Activated T-helper 2 cell treated with anti-CD3 and anti-CD28 coated beads, Interferon-gamma antibody, Interleukin-2, Interleukin-4, amounts not matched to agents 10 μg/mL and 5 μg/mL and 100 μg/mL, durations not matched to agents 14 hours and 24 hours and 36 hours (primary cell): ENCODE measurements around the gene SYNGAP1. TPM values are rescaled to one million over a fixed set of nuclear protein-coding genes. Genes with fewer than 3 reads are reported as not detected.
"Not testable (repeated sequence)": the region's sequence is repeated elsewhere in the genome, so short reads cannot be mapped to it uniquely, and the experiment has no call there.

Experiments used
- DNase-seq: peaks from one replicate; pipeline ENCODE4 v3.0.0; 2021; ENCODE audit warnings: low spot score
- H3K27ac Mint-ChIP-seq: one replicate; pipeline ENCODE4 v1.8.0; 2021; ENCODE audit warnings: mixed read lengths
- H3K27me3 Mint-ChIP-seq: one replicate; pipeline ENCODE4 v1.8.0; 2021; ENCODE audit warnings: low read depth, mixed read lengths
- H3K36me3 Mint-ChIP-seq: one replicate; pipeline ENCODE4 v1.8.0; 2021; ENCODE audit warnings: low read depth, mixed read lengths
- H3K4me1 Mint-ChIP-seq: one replicate; pipeline ENCODE4 v1.8.0; 2021; ENCODE audit warnings: low read depth, mixed read lengths
- H3K4me3 Mint-ChIP-seq: one replicate; pipeline ENCODE4 v1.8.0; 2021; ENCODE audit warnings: low read depth, mild to moderate bottlenecking, moderate library complexity, mixed read lengths
- H3K9me3 Mint-ChIP-seq: one replicate; pipeline ENCODE4 v1.8.0; 2021; ENCODE audit warnings: mixed read lengths
- intact Hi-C: fragments of 100-400 bp; cut with micrococcal nuclease; formaldehyde crosslinking; loops from one replicate; pipeline ENCODE4 v1.15.1; 2023
- total RNA-seq: library from RNA; stranded (reverse); gene quantifications from 2 replicates; pipeline ENCODE4 v1.2.3, GENCODE V29; 2022

The SYNGAP1 gene
- total RNA-seq, 1 donor from 2014 or later = 60.1 TPM

GRCh38 chr6:33483678-33484077 lies 63.8 kb downstream of the SYNGAP1 start:
- peaks cover 4% of the 10 kb centered on the region for H3K9me3 Mint-ChIP-seq
- H3K4me1 Mint-ChIP-seq = no peaks in the 10 kb centered on the region
- H3K27me3 Mint-ChIP-seq = peaks cover 11% of the 10 kb centered on the region
- H3K27ac Mint-ChIP-seq = no peak overlapping the region
- no peak for DNase-seq
- intact Hi-C loops = no loop called here
- H3K36me3 Mint-ChIP-seq = no peaks in the 10 kb centered on the region
- no peak overlapping the region for H3K4me3 Mint-ChIP-seq

- H3K9me3 Mint-ChIP-seq, H3K4me1 Mint-ChIP-seq, H3K4me3 Mint-ChIP-seq, DNase-seq, H3K36me3 Mint-ChIP-seq, intact Hi-C loops, H3K27ac Mint-ChIP-seq: not testable (repeated sequence)
- peaks cover 11% of the 10 kb centered on the region for H3K27me3 Mint-ChIP-seq
These were observed 64.9 kb downstream of the SYNGAP1 start for GRCh38 chr6:33484673-33485262.

- intact Hi-C loops, H3K4me3 Mint-ChIP-seq, H3K4me1 Mint-ChIP-seq, H3K36me3 Mint-ChIP-seq, DNase-seq, H3K27ac Mint-ChIP-seq, H3K9me3 Mint-ChIP-seq: not testable (repeated sequence)
- H3K27me3 Mint-ChIP-seq = peaks cover 10% of the 10 kb centered on the region
These were observed 65.8 kb downstream of the SYNGAP1 start for GRCh38 chr6:33485680-33486079.

GRCh38 chr6:33488339-33488738 lies 68.5 kb downstream of the SYNGAP1 start:
- peaks cover 4% of the 10 kb centered on the region for H3K9me3 Mint-ChIP-seq
- H3K4me3 Mint-ChIP-seq = no peak overlapping the region
- no peak overlapping the region for H3K27ac Mint-ChIP-seq
- no peak for DNase-seq
- no peaks in the 10 kb centered on the region for H3K4me1 Mint-ChIP-seq
- intact Hi-C loops = no loop called here
- no peaks in the 10 kb centered on the region for H3K36me3 Mint-ChIP-seq
- H3K27me3 Mint-ChIP-seq = peaks cover 6% of the 10 kb centered on the region

GRCh38 chr6:33490198-33490597 lies 70.3 kb downstream of the SYNGAP1 start:
- H3K36me3 Mint-ChIP-seq = no peaks in the 10 kb centered on the region
- no peak overlapping the region for H3K4me3 Mint-ChIP-seq
- H3K9me3 Mint-ChIP-seq = peaks cover 4% of the 10 kb centered on the region
- H3K27ac Mint-ChIP-seq = no peak overlapping the region
- intact Hi-C loops = no loop called here
- no peaks in the 10 kb centered on the region for H3K4me1 Mint-ChIP-seq
- peaks cover 6% of the 10 kb centered on the region for H3K27me3 Mint-ChIP-seq
- no peak for DNase-seq

- Mint-ChIP-seq H3K4me1 (no peaks in the 10 kb centered on the region), H3K36me3 (no peaks in the 10 kb centered on the region), H3K4me3 (no peak overlapping the region), H3K27me3 (peaks cover 6% of the 10 kb centered on the region), H3K9me3 (peaks cover 4% of the 10 kb centered on the region), H3K27ac (no peak overlapping the region)
- no peak for DNase-seq
- intact Hi-C loops = no loop called here
These were observed 70.8 kb downstream of the SYNGAP1 start for GRCh38 chr6:33490621-33491020.

- Mint-ChIP-seq H3K27ac (no peak overlapping the region), H3K4me3 (no peak overlapping the region), H3K4me1 (no peaks in the 10 kb centered on the region), H3K9me3 (no peaks in the 10 kb centered on the region), H3K36me3 (no peaks in the 10 kb centered on the region), H3K27me3 (peaks cover 8% of the 10 kb centered on the region)
- intact Hi-C loops = no loop called here
- no peak for DNase-seq
These were observed 72.2 kb downstream of the SYNGAP1 start for GRCh38 chr6:33492093-33492492.

GRCh38 chr6:33497157-33497556 lies 77.3 kb downstream of the SYNGAP1 start:
- Mint-ChIP-seq H3K4me3 (no peak overlapping the region), H3K36me3 (no peaks in the 10 kb centered on the region), H3K27ac (no peak overlapping the region), H3K9me3 (no peaks in the 10 kb centered on the region), H3K27me3 (peaks cover 11% of the 10 kb centered on the region), H3K4me1 (no peaks in the 10 kb centered on the region)
- no peak for DNase-seq
- intact Hi-C loops = no loop called here

GRCh38 chr6:33502486-33502885 lies 82.6 kb downstream of the SYNGAP1 start:
- intact Hi-C loops = no loop called here
- no peaks in the 10 kb centered on the region for H3K9me3 Mint-ChIP-seq
- H3K4me3 Mint-ChIP-seq = no peak overlapping the region
- H3K27me3 Mint-ChIP-seq = peaks cover 9% of the 10 kb centered on the region
- no peak overlapping the region for H3K27ac Mint-ChIP-seq
- no peaks in the 10 kb centered on the region for H3K4me1 Mint-ChIP-seq
- no peaks in the 10 kb centered on the region for H3K36me3 Mint-ChIP-seq
- no peak for DNase-seq

GRCh38 chr6:33504486-33504885 lies 84.6 kb downstream of the SYNGAP1 start:
- peaks cover 8% of the 10 kb centered on the region for H3K4me1 Mint-ChIP-seq

More at GRCh38 chr6:33504486-33504885, 84.6 kb downstream of the SYNGAP1 start:
- Mint-ChIP-seq H3K36me3 (no peaks in the 10 kb centered on the region), H3K4me3 (no peak overlapping the region), H3K9me3 (no peaks in the 10 kb centered on the region), H3K27me3 (peaks cover 8% of the 10 kb centered on the region), H3K27ac (no peak overlapping the region)
- intact Hi-C loops = no loop called here
- no peak for DNase-seq

Other genes starting within 250 kb of the SYNGAP1 start
- 0.34 and 0.37 TPM in 2 replicates for gene COL11A2, start 227.6 kb upstream of the SYNGAP1 start, total RNA-seq
- 47.8 and 50.0 TPM in 2 replicates for gene RXRB, start 219.4 kb upstream of the SYNGAP1 start, total RNA-seq
- 63.8 and 69.6 TPM in 2 replicates for gene SLC39A7, start 219.2 kb upstream of the SYNGAP1 start, total RNA-seq
- 14.7 and 18.2 TPM in 2 replicates for gene HSD17B8, start 215.4 kb upstream of the SYNGAP1 start, total RNA-seq
- 46.0 and 46.1 TPM in 2 replicates for gene RING1, start 211.6 kb upstream of the SYNGAP1 start, total RNA-seq
- 53.4 and 56.7 TPM in 2 replicates for gene VPS52, start 148.2 kb upstream of the SYNGAP1 start, total RNA-seq
- gene RPS18, start 148.0 kb upstream of the SYNGAP1 start, total RNA-seq = 3,099 and 3,143 TPM in 2 replicates
- 5.1 and 6.5 TPM in 2 replicates for gene B3GALT4, start 142.9 kb upstream of the SYNGAP1 start, total RNA-seq
- gene WDR46, start 130.8 kb upstream of the SYNGAP1 start, total RNA-seq = 87.3 and 98.3 TPM in 2 replicates
- 104 and 117 TPM in 2 replicates for gene PFDN6, start 130.5 kb upstream of the SYNGAP1 start, total RNA-seq
- 31.5 and 32.9 TPM in 2 replicates for gene RGL2, start 121.1 kb upstream of the SYNGAP1 start, total RNA-seq
- gene TAPBP, start 106.0 kb upstream of the SYNGAP1 start, total RNA-seq = 274 and 276 TPM in 2 replicates
- gene ZBTB22, start 102.3 kb upstream of the SYNGAP1 start, total RNA-seq = 10.9 and 14.4 TPM in 2 replicates
- gene DAXX, start 97.1 kb upstream of the SYNGAP1 start, total RNA-seq = 61.5 and 64.7 TPM in 2 replicates
- 78.3 and 80.9 TPM in 2 replicates for gene KIFC1, start 28.2 kb upstream of the SYNGAP1 start, total RNA-seq
- 33.0 and 39.1 TPM in 2 replicates for gene PHF1, start 9.1 kb upstream of the SYNGAP1 start, total RNA-seq
- gene CUTA, start 2.0 kb upstream of the SYNGAP1 start, total RNA-seq = 143 and 146 TPM in 2 replicates
- 11.4 and 11.5 TPM in 2 replicates for gene ZBTB9, start 34.5 kb downstream of the SYNGAP1 start, total RNA-seq
- gene BAK1, start 160.2 kb downstream of the SYNGAP1 start, total RNA-seq = 53.2 and 53.4 TPM in 2 replicates
- 40.7 and 41.7 TPM in 2 replicates for gene ITPR3, start 201.3 kb downstream of the SYNGAP1 start, total RNA-seq